NOMO-1 (cell line): ENCODE results near the gene PRDM15.
A peak's percentile ranks its signal among the peaks of the same experiment; 100 is the strongest.

ENCODE experiments used
- DNase-seq, 2 experiments: peaks; one replicate each; lab custom pipeline; 2025; ENCODE audit not compliant: unreplicated experiment in 2 of 2; lab: John Stamatoyannopoulos, UW

Gene PRDM15

GRCh38 chr21:41753006-41753898 is 125.9 kb downstream of the PRDM15 start:
- no peak for DNase-seq

- DNase-seq, result peak; percentile 14 to 23
These were observed 126.9 kb downstream of the PRDM15 start for GRCh38 chr21:41752231-41752681.

GRCh38 chr21:41751611-41752011 is 127.5 kb downstream of the PRDM15 start:
- no peak for DNase-seq

GRCh38 chr21:41750532-41751151 is 128.5 kb downstream of the PRDM15 start:
- DNase-seq, result no peak

GRCh38 chr21:41750051-41750450 is 129.1 kb downstream of the PRDM15 start:
- no peak for DNase-seq

GRCh38 chr21:41749286-41749685 is 129.9 kb downstream of the PRDM15 start:
- no peak for DNase-seq
